Esophagus muscularis mucosa (tissue), 3 donors: ENCODE measurements around the gene SNX15.

Experiments
- POLR2A ChIP-seq: fragments of 450-650 bp; IDR thresholded peaks from one replicate; pipeline ENCODE4 v1.6.1; 2017; ENCODE audit warnings: antibody characterized with exemption, moderate library complexity, mild to moderate bottlenecking, low read depth
- TF ChIP-seq, protein P1 (sequence below), 3 experiments: fragments of 200-600 bp in 2 of 3; fragments of 450-650 bp in 1 of 3; sonication (generic) in 2 of 3; IDR thresholded peaks; one replicate each; pipeline ENCODE4 v1.5.1; 2017 to 2019; ENCODE audit warnings: antibody characterized with exemption in 3 of 3, mild to moderate bottlenecking in 2 of 3, moderate library complexity in 1 of 3

DNA sequence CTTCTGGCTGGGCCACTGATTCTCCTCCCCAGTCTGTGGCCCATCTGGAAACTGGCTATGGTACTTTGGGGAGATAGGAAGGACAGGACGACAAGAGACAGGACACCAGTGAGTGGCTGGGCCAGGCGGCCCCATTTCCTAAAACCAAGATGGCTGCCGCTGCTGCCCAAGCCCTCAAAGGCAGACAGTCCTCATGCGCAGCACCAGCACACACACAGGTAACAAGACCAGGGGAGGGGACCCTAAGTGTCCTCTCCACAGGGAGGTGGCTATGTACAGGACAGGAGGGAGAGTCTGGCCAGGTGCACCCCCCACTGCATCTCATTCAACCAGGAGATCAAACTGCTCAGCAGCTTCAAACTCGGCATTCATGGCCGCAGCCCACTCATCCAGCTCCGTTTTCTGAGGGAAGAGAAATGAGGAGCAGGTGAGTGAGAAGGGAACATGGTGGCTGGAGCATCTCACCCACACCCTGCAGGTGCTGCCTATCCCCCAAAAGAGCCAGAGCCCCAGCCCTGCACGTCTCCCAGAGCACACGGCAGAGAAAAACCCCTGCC is 51.6 kb downstream of the SNX15 start:
- TF ChIP-seq, protein P1, sequence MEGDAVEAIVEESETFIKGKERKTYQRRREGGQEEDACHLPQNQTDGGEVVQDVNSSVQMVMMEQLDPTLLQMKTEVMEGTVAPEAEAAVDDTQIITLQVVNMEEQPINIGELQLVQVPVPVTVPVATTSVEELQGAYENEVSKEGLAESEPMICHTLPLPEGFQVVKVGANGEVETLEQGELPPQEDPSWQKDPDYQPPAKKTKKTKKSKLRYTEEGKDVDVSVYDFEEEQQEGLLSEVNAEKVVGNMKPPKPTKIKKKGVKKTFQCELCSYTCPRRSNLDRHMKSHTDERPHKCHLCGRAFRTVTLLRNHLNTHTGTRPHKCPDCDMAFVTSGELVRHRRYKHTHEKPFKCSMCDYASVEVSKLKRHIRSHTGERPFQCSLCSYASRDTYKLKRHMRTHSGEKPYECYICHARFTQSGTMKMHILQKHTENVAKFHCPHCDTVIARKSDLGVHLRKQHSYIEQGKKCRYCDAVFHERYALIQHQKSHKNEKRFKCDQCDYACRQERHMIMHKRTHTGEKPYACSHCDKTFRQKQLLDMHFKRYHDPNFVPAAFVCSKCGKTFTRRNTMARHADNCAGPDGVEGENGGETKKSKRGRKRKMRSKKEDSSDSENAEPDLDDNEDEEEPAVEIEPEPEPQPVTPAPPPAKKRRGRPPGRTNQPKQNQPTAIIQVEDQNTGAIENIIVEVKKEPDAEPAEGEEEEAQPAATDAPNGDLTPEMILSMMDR (IDR thresholded peaks at IDR 0.05), result no peak
- no peak for TF ChIP-seq POLR2A
